Activated CD4-positive, alpha-beta T cell treated with anti-CD3 and anti-CD28 coated beads for 4 hours (primary cell): ENCODE data around the gene TMC8.
"Not testable (repeated sequence)": the region's sequence is repeated elsewhere in the genome, so short reads cannot be mapped to it uniquely, and the experiment has no call there.

Source experiments
- DNase-seq, 2 donors: peaks; one replicate each; pipeline ENCODE4 v3.0.0-alpha.2; 2020

The TMC8 gene

GRCh38 chr17:78130437-78131101, at the start of gene TMC8:
Gene TMC8 (plus strand): TSS chr17:78130771. CDS start chr17:78131589, 818 bp downstream.
- peak in 1 of 2 donors; percentile 66 for DNase-seq

- DNase-seq, result no peak
These were observed 49.0 kb upstream of the TMC8 start for GRCh38 chr17:78081551-78081950.

GRCh38 chr17:78082355-78082872, 48.2 kb upstream of the TMC8 start:
- not testable (repeated sequence) for DNase-seq

GRCh38 chr17:78082988-78083387, 47.6 kb upstream of the TMC8 start:
- DNase-seq, result no peak

GRCh38 chr17:78086740-78087139, 43.8 kb upstream of the TMC8 start:
- DNase-seq, result no peak

- DNase-seq, result no peak
These were observed 42.0 kb upstream of the TMC8 start for GRCh38 chr17:78088529-78088928.

GRCh38 chr17:78089576-78090281, 40.8 kb upstream of the TMC8 start:
- DNase-seq, result no peak

GRCh38 chr17:78092794-78093324, 37.7 kb upstream of the TMC8 start:
- DNase-seq, result no peak

- DNase-seq, result no peak
These were observed 35.5 kb upstream of the TMC8 start for GRCh38 chr17:78095035-78095434.

- DNase-seq, result no peak
These were observed 34.5 kb upstream of the TMC8 start for GRCh38 chr17:78096093-78096492.

GRCh38 chr17:78101112-78101511, 29.5 kb upstream of the TMC8 start:
- DNase-seq, result no peak

- DNase-seq, result no peak
These were observed 29.0 kb upstream of the TMC8 start for GRCh38 chr17:78101542-78101941.

GRCh38 chr17:78103311-78103710, 27.3 kb upstream of the TMC8 start:
- no peak for DNase-seq

- DNase-seq, result no peak
These were observed 26.0 kb upstream of the TMC8 start for GRCh38 chr17:78104540-78104941.

- no peak for DNase-seq
These were observed 25.5 kb upstream of the TMC8 start for GRCh38 chr17:78105101-78105500.

- no peak for DNase-seq
These were observed 25.0 kb upstream of the TMC8 start for GRCh38 chr17:78105551-78105950.

GRCh38 chr17:78106211-78106610, 24.4 kb upstream of the TMC8 start:
- DNase-seq, result no peak

- DNase-seq, result peak in 1 of 2 donors; percentile 20
These were observed 23.1 kb upstream of the TMC8 start for GRCh38 chr17:78107457-78107856.

- no peak for DNase-seq
These were observed 22.4 kb upstream of the TMC8 start for GRCh38 chr17:78107976-78108725.

- no peak for DNase-seq
These were observed 21.7 kb upstream of the TMC8 start for GRCh38 chr17:78108726-78109488.

- no peak for DNase-seq
These were observed 21.1 kb upstream of the TMC8 start for GRCh38 chr17:78109489-78109761.

GRCh38 chr17:78110363-78111015, 20.1 kb upstream of the TMC8 start:
- no peak for DNase-seq
